GM18858 (cell line): ENCODE data around the gene CASK.

Experiments
- ATAC-seq: cut with Tn5 transposase; IDR thresholded peaks from one replicate; pipeline ENCODE4 v1.9.1; 2021; ENCODE audit not compliant: unreplicated experiment

The CASK gene

GRCh38 chrX:41590641-41591040 is 332.7 kb downstream of the CASK start:
- ATAC-seq, result no peak

GRCh38 chrX:41589634-41590270 is 333.6 kb downstream of the CASK start:
- ATAC-seq, result no peak

GRCh38 chrX:41588271-41588670 is 335.1 kb downstream of the CASK start:
- no peak for ATAC-seq

DNA sequence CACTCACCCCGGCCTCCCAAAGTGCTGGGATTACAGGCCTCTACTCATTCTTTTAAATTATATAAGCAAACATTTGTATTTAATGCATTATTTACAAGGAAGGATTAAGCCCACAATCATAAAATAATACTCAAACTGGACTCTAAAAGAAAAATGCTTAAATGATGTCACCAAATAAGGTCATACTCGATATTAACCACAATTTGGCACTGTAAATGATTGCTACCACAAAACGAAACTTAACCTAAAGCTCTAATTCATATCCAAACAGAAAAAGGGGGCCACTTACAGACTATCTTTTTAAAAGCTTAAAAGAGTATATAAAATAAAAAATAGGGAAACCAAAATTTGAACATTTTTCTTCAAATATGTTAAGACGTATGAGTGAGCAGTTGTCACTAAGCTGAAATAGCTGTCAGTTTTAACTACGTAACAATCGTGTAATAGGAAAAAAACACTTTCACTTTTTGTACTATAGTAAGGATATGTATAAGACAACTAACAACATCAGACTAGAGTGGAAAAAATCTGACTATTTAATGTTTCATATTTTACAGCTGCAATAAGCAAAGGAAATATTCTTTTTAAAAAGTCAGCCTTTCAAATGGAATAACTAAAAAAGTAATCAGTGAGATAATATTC is 342.8 kb downstream of the CASK start:
- no peak for ATAC-seq

- ATAC-seq, result no peak
Measured at GRCh38 chrX:41563876-41564275, 359.5 kb downstream of the CASK start.

DNA sequence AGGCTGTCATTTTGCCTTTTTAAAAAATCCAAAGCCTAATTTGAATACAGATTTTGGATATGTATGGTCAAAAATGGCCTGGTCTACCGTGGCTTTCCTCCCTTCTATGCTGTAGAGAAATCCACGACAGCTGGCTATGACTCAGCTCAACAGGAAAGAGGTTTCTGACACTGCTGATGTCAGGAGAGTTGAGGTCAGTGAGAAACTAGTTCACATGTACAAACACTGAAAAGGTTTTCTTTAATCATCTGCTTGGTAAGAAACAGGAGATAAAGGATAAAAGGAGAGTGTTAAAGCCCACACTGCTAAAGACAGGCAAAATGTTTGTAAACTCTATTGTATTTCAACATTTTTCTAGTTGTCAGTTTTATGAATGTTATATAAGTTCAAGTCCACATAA is 362.3 kb downstream of the CASK start:
- ATAC-seq, result peak; percentile 88

- no peak for ATAC-seq
Measured at GRCh38 chrX:41559235-41560052, 363.9 kb downstream of the CASK start.

- ATAC-seq, result no peak
Measured at GRCh38 chrX:41558531-41558930, 364.8 kb downstream of the CASK start.

DNA sequence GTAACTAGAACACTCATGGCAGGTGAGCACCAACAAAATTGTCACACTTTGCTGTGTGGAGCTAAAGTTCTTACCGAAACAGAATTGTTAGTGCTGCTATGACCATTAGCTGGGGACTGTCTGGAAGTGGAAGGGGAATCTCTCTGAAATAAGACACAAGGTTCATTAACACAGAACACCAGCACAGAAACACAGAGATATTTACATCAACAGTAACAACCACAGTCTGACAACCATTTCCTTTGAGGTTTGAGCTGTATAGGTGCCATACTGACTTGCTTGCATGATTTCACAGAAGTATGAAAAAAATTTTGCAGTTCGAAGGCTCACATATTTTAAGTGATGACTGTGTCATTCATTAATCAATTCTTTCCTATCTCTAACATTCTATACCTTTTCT is 366.4 kb downstream of the CASK start:
- no peak for ATAC-seq

DNA sequence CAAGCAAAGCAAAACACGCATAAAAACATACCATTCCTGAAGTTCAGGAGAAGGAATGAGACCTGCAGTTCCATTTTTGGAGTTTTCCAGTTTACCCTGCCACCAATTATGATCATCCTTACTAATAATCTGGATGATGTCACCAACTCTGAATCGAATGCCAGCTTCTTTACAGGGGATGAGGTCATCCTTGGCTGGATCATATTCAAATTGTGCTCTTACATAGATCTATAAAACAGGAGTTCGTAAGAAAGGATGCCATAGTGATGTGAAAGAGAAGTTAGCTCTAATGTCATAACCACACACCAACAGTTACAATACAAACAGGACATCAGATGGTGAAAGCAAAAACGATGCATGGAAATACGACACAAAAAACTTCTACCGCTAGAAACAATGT is 369.7 kb downstream of the CASK start:
- no peak for ATAC-seq

DNA sequence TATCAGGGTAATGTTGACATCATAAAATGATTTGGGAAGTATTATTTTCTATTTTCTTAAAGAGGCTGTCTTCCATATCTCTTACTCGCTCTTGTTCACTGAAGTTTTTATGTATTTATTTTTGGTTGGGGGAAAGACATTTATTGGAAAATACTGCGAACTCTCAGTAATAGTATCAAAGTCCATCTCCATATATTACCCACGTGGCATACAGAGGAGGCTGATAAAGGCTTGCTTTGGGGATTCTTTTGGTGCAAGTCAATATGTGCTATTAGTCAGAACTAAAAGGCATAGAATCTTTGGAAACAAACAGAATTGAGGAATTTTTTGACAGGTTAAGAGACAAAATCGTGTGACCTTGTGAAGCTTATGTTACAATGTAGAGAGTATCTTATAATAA is 374.9 kb downstream of the CASK start:
- ATAC-seq, result no peak

GRCh38 chrX:41543668-41544067 is 379.7 kb downstream of the CASK start:
- ATAC-seq, result no peak

DNA sequence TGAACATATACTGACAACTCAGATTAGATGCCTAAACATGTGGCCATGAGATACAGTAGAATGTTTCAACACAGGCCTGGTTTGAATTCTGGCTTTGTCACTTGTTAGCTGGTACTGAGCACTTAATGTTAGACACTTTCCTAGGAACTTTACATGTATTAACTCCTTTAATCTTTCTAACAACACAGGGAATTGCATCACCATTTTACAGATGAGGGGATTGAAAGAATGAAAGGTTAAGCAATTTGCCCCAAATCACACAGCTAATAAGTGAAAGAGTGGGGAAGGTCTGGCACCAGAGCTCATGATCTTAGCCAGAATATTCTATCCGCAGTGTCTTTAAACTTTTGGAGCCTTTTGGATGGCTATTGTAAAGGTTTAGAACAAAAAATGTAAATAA is 380.3 kb downstream of the CASK start:
- no peak for ATAC-seq

GRCh38 chrX:41542536-41542935 is 380.8 kb downstream of the CASK start:
- ATAC-seq, result no peak

GRCh38 chrX:41542135-41542534 is 381.2 kb downstream of the CASK start:
- ATAC-seq, result no peak

DNA sequence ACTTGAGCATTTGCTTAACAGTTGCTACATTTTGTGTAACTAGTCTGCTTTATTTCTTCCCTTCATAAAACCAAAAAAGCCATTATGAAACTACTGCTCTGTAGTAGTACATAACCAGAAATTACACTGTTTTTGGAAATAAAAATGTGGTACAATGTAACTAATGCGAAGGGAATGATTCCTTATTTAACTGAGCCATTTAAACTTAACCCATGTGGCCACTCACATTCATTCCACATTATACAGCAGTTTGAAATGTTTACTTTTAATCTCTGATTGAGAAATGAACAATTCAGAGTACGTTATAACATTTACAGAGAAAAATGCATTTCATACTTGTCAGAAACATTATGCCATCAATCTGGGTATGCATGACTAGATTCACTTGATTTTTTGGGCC is 382.0 kb downstream of the CASK start:
- ATAC-seq, result no peak

GRCh38 chrX:41538707-41539106 is 384.6 kb downstream of the CASK start:
- ATAC-seq, result no peak

DNA sequence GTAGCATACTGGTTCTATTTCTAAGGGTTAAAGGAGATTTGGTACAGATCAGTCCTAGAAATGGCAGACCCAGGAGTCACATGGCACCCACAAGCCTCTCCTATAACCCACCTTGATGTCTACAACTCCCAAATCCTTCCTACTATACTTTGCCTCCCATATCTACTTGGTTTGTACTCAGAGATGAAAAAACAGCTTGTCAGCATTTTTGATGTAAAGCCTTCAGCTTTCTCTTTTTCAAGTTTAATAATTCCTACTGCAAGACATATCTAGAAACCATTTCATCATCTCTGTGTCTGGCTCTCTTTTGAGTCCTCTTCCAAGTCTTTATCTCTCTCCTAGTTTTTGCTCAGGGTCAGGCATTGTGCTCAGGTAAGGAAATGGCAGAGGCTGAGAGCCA is 393.3 kb downstream of the CASK start:
- no peak for ATAC-seq

- no peak for ATAC-seq
Measured at GRCh38 chrX:41529221-41529620, 394.1 kb downstream of the CASK start.

DNA sequence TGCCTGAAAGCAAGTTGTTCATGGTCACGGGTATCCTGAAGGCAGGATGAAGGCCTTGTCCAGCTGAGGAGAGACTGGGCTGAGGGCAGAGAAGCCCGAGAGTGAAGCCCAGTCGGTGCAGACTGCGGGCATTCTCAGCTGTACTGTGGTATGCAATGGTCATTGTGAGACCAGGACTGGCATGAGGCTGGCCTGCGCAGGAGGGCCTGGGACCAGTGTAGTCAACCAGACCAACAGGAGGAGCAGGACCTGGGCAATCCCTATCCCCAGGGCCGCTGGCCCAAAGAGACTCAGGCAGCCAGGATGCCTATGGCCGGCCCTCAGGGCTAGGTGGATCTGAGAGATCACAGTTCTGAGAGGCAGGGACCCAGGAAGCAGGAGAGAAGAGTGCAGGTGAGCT is 394.6 kb downstream of the CASK start:
- ATAC-seq, result no peak

DNA sequence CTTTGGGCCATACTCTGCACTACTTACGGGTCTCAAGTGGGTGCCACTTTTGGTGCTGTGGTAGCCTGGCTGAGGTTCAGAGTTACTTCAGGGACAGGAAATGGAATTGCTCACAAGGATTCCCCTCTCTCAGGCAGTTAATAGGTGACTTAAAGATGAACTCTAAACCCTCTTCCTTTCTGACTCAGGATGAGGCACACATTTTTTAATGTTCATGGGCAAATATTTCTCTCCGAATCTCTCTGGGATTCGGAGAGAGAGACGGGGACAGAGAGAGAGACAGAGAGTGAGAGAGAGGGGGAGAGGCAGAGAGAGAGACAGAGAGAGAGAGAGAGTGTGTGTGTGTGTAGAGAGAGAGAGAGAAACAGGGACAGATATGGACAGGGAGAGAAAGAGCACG is 396.4 kb downstream of the CASK start:
- ATAC-seq, result no peak

- no peak for ATAC-seq
Measured at GRCh38 chrX:41526271-41526670, 397.1 kb downstream of the CASK start.
